GM23338 (cell line): ENCODE data around the gene ARID4B. TPM values are rescaled to one million over a fixed set of nuclear protein-coding genes. Genes with fewer than 3 reads are reported as not detected.

ENCODE experiments used
- ATAC-seq: fragments of 200-7000 bp; cut with Tn5 transposase; 3 replicates; pipeline ENCODE4 v1.9.1; 2020
- DNase-seq: peaks from one replicate; pipeline ENCODE4 v3.0.0-alpha.2; 2015; ENCODE audit warnings: low spot score
- H2AFZ ChIP-seq: fragments of 200-600 bp; sonication (generic); 2 replicates; pipeline ENCODE4 v1.8.0; 2016; ENCODE audit warnings: antibody characterized with exemption, mild to moderate bottlenecking, moderate library complexity
- H3F3A ChIP-seq: fragments of 200-600 bp; sonication (generic); replicated peaks from 2 replicates; pipeline ENCODE4 v1.8.0; 2017; ENCODE audit warnings: antibody characterized with exemption, mixed run types, low read depth
- H3K27ac ChIP-seq: fragments of 200-600 bp; sonication (generic); 2 replicates; pipeline ENCODE4 v1.6.1; 2016; ENCODE audit warnings: low read depth
- H3K27me3 ChIP-seq: fragments of 200-600 bp; sonication (generic); 2 replicates; pipeline ENCODE4 v1.8.0; 2016; ENCODE audit warnings: mild to moderate bottlenecking, mixed run types, moderate library complexity; ENCODE audit not compliant: insufficient read depth
- H3K36me3 ChIP-seq: fragments of 200-600 bp; sonication (generic); 2 replicates; pipeline ENCODE4 v1.8.0; 2016; ENCODE audit warnings: mild to moderate bottlenecking; ENCODE audit not compliant: insufficient read depth
- H3K4me1 ChIP-seq: fragments of 200-600 bp; sonication (generic); 2 replicates; pipeline ENCODE4 v1.8.0; 2016; ENCODE audit warnings: mild to moderate bottlenecking, moderate library complexity; ENCODE audit not compliant: insufficient read depth
- H3K4me2 ChIP-seq: fragments of 200-600 bp; sonication (generic); 2 replicates; pipeline ENCODE4 v1.7.1; 2017; ENCODE audit warnings: mixed run types
- H3K4me3 ChIP-seq: fragments of 200-600 bp; sonication (generic); 2 replicates; pipeline ENCODE4 v1.6.1; 2016; ENCODE audit warnings: mixed run types
- H3K79me2 ChIP-seq: fragments of 200-600 bp; sonication (generic); replicated peaks from 2 replicates; pipeline ENCODE4 v1.8.0; 2017; ENCODE audit warnings: mild to moderate bottlenecking; ENCODE audit not compliant: insufficient read depth
- H3K9me2 ChIP-seq: fragments of 200-600 bp; sonication (generic); 2 replicates; pipeline ENCODE4 v1.8.0; 2017; ENCODE audit not compliant: insufficient read depth
- H4K20me1 ChIP-seq: fragments of 200-600 bp; sonication (generic); replicated peaks from 2 replicates; pipeline ENCODE4 v1.8.0; 2017; ENCODE audit warnings: mild to moderate bottlenecking; ENCODE audit not compliant: insufficient read depth
- H3K27ac Mint-ChIP-seq: 2 replicates; pipeline ENCODE4 v1.8.0; 2020; ENCODE audit warnings: inconsistent platforms, mild to moderate bottlenecking, moderate library complexity, mixed read lengths
- H3K27me3 Mint-ChIP-seq: 3 replicates; pipeline ENCODE4 v1.8.0; 2022; ENCODE audit warnings: low read depth, mild to moderate bottlenecking, moderate library complexity, mixed read lengths, inconsistent platforms; ENCODE audit not compliant: insufficient read depth, poor library complexity
- H3K36me3 Mint-ChIP-seq: 3 replicates; pipeline ENCODE4 v1.8.0; 2021; ENCODE audit warnings: low read depth, mild to moderate bottlenecking, inconsistent platforms, moderate library complexity, mixed read lengths
- H3K4me1 Mint-ChIP-seq: 3 replicates; pipeline ENCODE4 v1.8.0; 2020; ENCODE audit warnings: mild to moderate bottlenecking, inconsistent platforms, mixed read lengths
- H3K4me3 Mint-ChIP-seq: 3 replicates; pipeline ENCODE4 v1.8.0; 2021; ENCODE audit warnings: moderate library complexity, mild to moderate bottlenecking, inconsistent platforms, mixed read lengths
- H3K9me3 Mint-ChIP-seq: 3 replicates; pipeline ENCODE4 v1.8.0; 2020; ENCODE audit warnings: moderate library complexity, mild to moderate bottlenecking, inconsistent platforms, mixed read lengths
- CREB1 ChIP-seq: fragments of 250-450 bp; sonication (Bioruptor Pico); IDR thresholded peaks from 2 replicates; pipeline ENCODE4 v1.5.0; 2020; ENCODE audit warnings: low read depth, mild to moderate bottlenecking, moderate library complexity
- CTCF ChIP-seq, 2 experiments: fragments of 200-600 bp in 1 of 2; sonication (generic) in 1 of 2; conservative IDR thresholded peaks; 2 replicates each; pipeline versions ENCODE4 v1.5.1 to v1.6.1; 2016 to 2017; ENCODE audit warnings: antibody characterized with exemption in 2 of 2, low read depth in 2 of 2, mild to moderate bottlenecking in 2 of 2, moderate library complexity in 1 of 2
- JUNB ChIP-seq: IDR thresholded peaks from one replicate; pipeline ENCODE4 v1.6.1; 2016; ENCODE audit warnings: antibody characterized with exemption; ENCODE audit not compliant: unreplicated experiment
- NANOG ChIP-seq: IDR thresholded peaks from 2 replicates; pipeline ENCODE4 v1.6.1; 2016; ENCODE audit warnings: antibody characterized with exemption, borderline replicate concordance
- POLR2AphosphoS5 ChIP-seq: IDR thresholded peaks from 2 replicates; pipeline ENCODE4 v1.6.1; 2016; ENCODE audit warnings: antibody characterized with exemption, low read depth
- REST ChIP-seq: IDR thresholded peaks from one replicate; pipeline ENCODE4 v1.6.1; 2018; ENCODE audit warnings: antibody characterized with exemption; ENCODE audit not compliant: unreplicated experiment
- STAT1 ChIP-seq: IDR thresholded peaks from one replicate; pipeline ENCODE4 v1.6.1; 2016; ENCODE audit warnings: antibody characterized with exemption; ENCODE audit not compliant: unreplicated experiment
- ZNF114 ChIP-seq: fragments of 250-450 bp; sonication (Bioruptor Pico); IDR thresholded peaks from 2 replicates; pipeline ENCODE4 v1.5.0; 2020; ENCODE audit warnings: mild to moderate bottlenecking, moderate library complexity
- ZNF331 ChIP-seq: fragments of 250-450 bp; sonication (Bioruptor Pico); IDR thresholded peaks from 2 replicates; pipeline ENCODE4 v1.5.0; 2020; ENCODE audit warnings: low read depth, mild to moderate bottlenecking, moderate library complexity
- ZNF462 ChIP-seq: fragments of 250-450 bp; sonication (Bioruptor Pico); IDR thresholded peaks from 2 replicates; pipeline ENCODE4 v1.5.0; 2020; ENCODE audit warnings: mild to moderate bottlenecking, moderate library complexity
- polyA plus RNA-seq: library from polyadenylated mRNA; unstranded; fragments of >200 nt; fragmentation: Nextera tagmentation; extraction: Ambion mirVana; gene quantifications from 2 replicates; pipeline ENCODE4 v1.2.1, GENCODE V29; 2016
- total RNA-seq: library from RNA; depleted of rRNA; stranded (reverse); fragments of >200 nt; shearing (Covaris generic); gene quantifications from 2 replicates; pipeline ENCODE4 v1.2.3, GENCODE V29; 2014

ARID4B gene
- total and polyA plus RNA-seq, 2 experiments from 2014 or later, result 25.1 to 59.8 TPM

GRCh38 chr1:235275223-235275622, 52.8 kb downstream of the ARID4B start (continued):
- TF ChIP-seq CTCF (conservative IDR thresholded peaks at IDR 0.05; ENCODE audit: low read depth in 2 of 2) (no peak), REST (no peak)

- H3K36me3 Mint-ChIP-seq, result peaks cover 3% of the 10 kb centered on the region; the same call in 1 of the 3 replicates
- H4K20me1 ChIP-seq, result peaks cover 58% of the 10 kb centered on the region
- H3K9me2 ChIP-seq, result no peaks in the 10 kb centered on the region
- no peaks in the 10 kb centered on the region for H3K9me3 Mint-ChIP-seq
- no peak for ATAC-seq
- no peaks in the 10 kb centered on the region for H3F3A ChIP-seq
- no peak overlapping the region for H3K27ac ChIP-seq
- H3K4me1 Mint-ChIP-seq, result peaks cover 27% of the 10 kb centered on the region; the same call in 2 of the 3 replicates
- no peaks in the 10 kb centered on the region for H3K36me3 ChIP-seq
- H3K4me2 ChIP-seq, result no peak overlapping the region
- peaks cover 3% of the 10 kb centered on the region for H3K27me3 Mint-ChIP-seq
- TF ChIP-seq ZNF114 (CRISPR knock-in tag), result no peak
- no peak for TF ChIP-seq ZNF331
- TF ChIP-seq NANOG, result no peak
- no peak for TF ChIP-seq POLR2AphosphoS5
- no peak for TF ChIP-seq STAT1
- no peak for TF ChIP-seq JUNB
- H3K4me3 Mint-ChIP-seq, result no peak overlapping the region
- H3K79me2 ChIP-seq, result peaks cover 100% of the 10 kb centered on the region
- H3K4me1 ChIP-seq, result peaks cover 20% of the 10 kb centered on the region
- no peak overlapping the region for H3K4me3 ChIP-seq
- H3K27me3 ChIP-seq, result no peaks in the 10 kb centered on the region
- H3K27ac Mint-ChIP-seq, result no peak overlapping the region
- no peak for DNase-seq
- H2AFZ ChIP-seq, result no peak overlapping the region
These were observed 55.1 kb downstream of the ARID4B start for GRCh38 chr1:235272851-235273250.

GRCh38 chr1:235270625-235271024, 57.4 kb downstream of the ARID4B start:
- Histone ChIP-seq H3K27me3 (no peaks in the 10 kb centered on the region), H3K4me3 (no peak overlapping the region), H4K20me1 (peaks cover 62% of the 10 kb centered on the region), H3K4me2 (peak overlapping the region; percentile 1; the same call in 1 of the 2 replicates), H3K4me1 (peaks cover 13% of the 10 kb centered on the region; the same call in 1 of the 2 replicates), H3K36me3 (no peaks in the 10 kb centered on the region), H3K27ac (peak overlapping the region; percentile 61), H2AFZ (no peak overlapping the region), H3F3A (no peaks in the 10 kb centered on the region), H3K9me2 (no peaks in the 10 kb centered on the region), H3K79me2 (peaks cover 100% of the 10 kb centered on the region)
- Mint-ChIP-seq H3K36me3 (no peaks in the 10 kb centered on the region; the same call in 2 of the 3 replicates), H3K9me3 (no peaks in the 10 kb centered on the region), H3K4me1 (peaks cover 29% of the 10 kb centered on the region; the same call in 2 of the 3 replicates), H3K4me3 (peak overlapping the region; percentile 7; the same call in 1 of the 3 replicates), H3K27me3 (peaks cover 4% of the 10 kb centered on the region), H3K27ac (peak overlapping the region; percentile 82)
- DNase-seq, result peak; percentile 67
- ATAC-seq, result peak; percentile 87
- no peak for TF ChIP-seq ZNF462 (CRISPR knock-in tag)
- TF ChIP-seq CREB1, result peak; percentile 37; the same call in 1 of the 2 replicates
